ENCODE measurements around the gene OXER1.

DNA sequence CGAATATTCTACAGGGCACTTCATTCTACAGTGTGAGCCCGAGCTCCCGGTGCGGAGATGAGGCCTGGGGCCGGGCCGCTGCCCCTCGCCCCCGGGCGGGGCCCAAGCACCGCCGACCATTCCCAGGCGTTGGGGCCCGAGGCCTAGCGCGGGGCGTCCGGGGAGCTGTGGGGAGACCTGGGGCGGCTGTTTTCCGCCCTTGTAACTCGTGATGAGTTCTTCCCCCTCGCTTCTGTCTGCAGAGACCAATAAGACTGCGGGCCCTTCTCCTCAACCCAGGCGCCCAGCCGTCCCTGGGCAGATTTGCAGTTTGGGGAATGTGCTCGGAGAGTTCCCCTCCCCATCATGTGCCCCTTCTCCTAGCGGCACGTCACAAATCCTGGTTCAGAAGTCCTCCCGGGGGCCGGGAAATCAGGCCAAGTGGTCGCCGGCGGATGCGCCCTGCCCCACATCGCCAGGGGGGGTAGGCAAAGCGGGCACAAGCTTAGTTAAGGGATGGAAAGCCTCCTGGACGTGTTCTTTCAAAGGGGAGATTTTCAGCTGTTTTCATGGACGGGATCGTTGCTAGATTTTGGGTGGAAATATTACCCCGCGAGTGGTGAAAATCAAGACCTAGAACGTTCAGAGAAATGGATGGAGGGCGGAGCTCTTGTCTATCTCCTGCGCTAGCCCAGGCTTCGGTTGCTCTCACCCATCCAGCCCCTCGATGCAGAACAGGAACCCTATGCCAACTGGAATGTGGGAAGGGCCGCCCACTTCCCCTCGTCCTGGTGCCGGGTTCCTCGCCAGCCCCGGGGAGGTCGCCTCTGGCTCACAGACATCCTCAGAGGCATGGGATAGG is 47.3 kb upstream of the OXER1 start:
- TF ChIP-seq POLR2A (IDR thresholded peaks at IDR 0.05), result no peak
- TF ChIP-seq, protein P1, sequence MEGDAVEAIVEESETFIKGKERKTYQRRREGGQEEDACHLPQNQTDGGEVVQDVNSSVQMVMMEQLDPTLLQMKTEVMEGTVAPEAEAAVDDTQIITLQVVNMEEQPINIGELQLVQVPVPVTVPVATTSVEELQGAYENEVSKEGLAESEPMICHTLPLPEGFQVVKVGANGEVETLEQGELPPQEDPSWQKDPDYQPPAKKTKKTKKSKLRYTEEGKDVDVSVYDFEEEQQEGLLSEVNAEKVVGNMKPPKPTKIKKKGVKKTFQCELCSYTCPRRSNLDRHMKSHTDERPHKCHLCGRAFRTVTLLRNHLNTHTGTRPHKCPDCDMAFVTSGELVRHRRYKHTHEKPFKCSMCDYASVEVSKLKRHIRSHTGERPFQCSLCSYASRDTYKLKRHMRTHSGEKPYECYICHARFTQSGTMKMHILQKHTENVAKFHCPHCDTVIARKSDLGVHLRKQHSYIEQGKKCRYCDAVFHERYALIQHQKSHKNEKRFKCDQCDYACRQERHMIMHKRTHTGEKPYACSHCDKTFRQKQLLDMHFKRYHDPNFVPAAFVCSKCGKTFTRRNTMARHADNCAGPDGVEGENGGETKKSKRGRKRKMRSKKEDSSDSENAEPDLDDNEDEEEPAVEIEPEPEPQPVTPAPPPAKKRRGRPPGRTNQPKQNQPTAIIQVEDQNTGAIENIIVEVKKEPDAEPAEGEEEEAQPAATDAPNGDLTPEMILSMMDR (IDR thresholded peaks at IDR 0.05), result no peak

All from lower leg skin (tissue), 3 donors.